ENCODE data around the gene TMSB4X. TPM values are rescaled to one million over a fixed set of nuclear protein-coding genes. Genes with fewer than 3 reads are reported as not detected.
A peak's percentile ranks its signal among the peaks of the same experiment; 100 is the strongest.

TMSB4X gene
- polyA plus RNA-seq, 1 donor (not counting 4 experiments of a cell fraction or from before 2014, with no cell fraction given): 2,500 TPM

- TF ChIP-seq EZH2 (IDR thresholded peaks at IDR 0.05; ENCODE audit: low read length): no peak
- TF ChIP-seq CTCF (optimal IDR thresholded peaks at IDR 0.05 in 1 of 3, IDR thresholded peaks at IDR 0.05 in 1 of 3, conservative IDR thresholded peaks at IDR 0.05 in 1 of 3; ENCODE audit: extremely low read depth in 1 of 3, insufficient read depth in 2 of 3, low read length in 3 of 3): no peak
- H3K4me1 ChIP-seq (ENCODE audit: control insufficient read depth, extremely low read depth, insufficient read depth, low read length): peaks cover 22% of the 10 kb centered on the region
- H3K27me3 ChIP-seq (ENCODE audit: control insufficient read depth, extremely low read depth, insufficient read depth, low read length): no peaks in the 10 kb centered on the region
- H3K9me3 ChIP-seq (ENCODE audit: control insufficient read depth, low read depth, low read length): no peaks in the 10 kb centered on the region
- H3K4me3 ChIP-seq (ENCODE audit: control insufficient read depth in 2 of 3, extremely low read depth in 1 of 3, insufficient read depth in 2 of 3, low read depth in 1 of 3, low read length in 3 of 3): no peak overlapping the region
- H3K9ac ChIP-seq (ENCODE audit: control insufficient read depth, extremely low read depth, insufficient read depth, low read length): peak overlapping the region; percentile 68
- H3K27ac ChIP-seq (ENCODE audit: control insufficient read depth, insufficient read depth, low read length): peak overlapping the region; percentile 92
- no peaks in the 10 kb centered on the region for H4K20me1 ChIP-seq (ENCODE audit: control insufficient read depth, extremely low read depth, insufficient read depth, low read length)
- no peak for FAIRE-seq
- no peaks in the 10 kb centered on the region for H3K79me2 ChIP-seq (ENCODE audit: control insufficient read depth, insufficient read depth, low read length)
- H3K4me2 ChIP-seq (ENCODE audit: control insufficient read depth, extremely low read depth, insufficient read depth, low read depth, low read length): peak overlapping the region; percentile 57
- peak overlapping the region; percentile 71 for H2AFZ ChIP-seq (ENCODE audit: control insufficient read depth, low read length)
- H3K36me3 ChIP-seq (ENCODE audit: control insufficient read depth in 2 of 2, extremely low read depth in 1 of 2, insufficient read depth in 2 of 2, low read length in 2 of 2): no peaks in the 10 kb centered on the region
- DNase-seq (ENCODE audit: low read depth, low spot score): no peak
- no peaks in the 10 kb centered on the region for H3K9me1 ChIP-seq (ENCODE audit: control insufficient read depth, extremely low read depth, insufficient read depth, low read length)
- dilution Hi-C loops (cut with MboI; ENCODE audit: extremely low pct_ligation_motif_present, low sequenced_read_pairs): no loop called here
Measured at GRCh38 chrX:12955882-12956703, 18.8 kb upstream of the TMSB4X start.

DNA sequence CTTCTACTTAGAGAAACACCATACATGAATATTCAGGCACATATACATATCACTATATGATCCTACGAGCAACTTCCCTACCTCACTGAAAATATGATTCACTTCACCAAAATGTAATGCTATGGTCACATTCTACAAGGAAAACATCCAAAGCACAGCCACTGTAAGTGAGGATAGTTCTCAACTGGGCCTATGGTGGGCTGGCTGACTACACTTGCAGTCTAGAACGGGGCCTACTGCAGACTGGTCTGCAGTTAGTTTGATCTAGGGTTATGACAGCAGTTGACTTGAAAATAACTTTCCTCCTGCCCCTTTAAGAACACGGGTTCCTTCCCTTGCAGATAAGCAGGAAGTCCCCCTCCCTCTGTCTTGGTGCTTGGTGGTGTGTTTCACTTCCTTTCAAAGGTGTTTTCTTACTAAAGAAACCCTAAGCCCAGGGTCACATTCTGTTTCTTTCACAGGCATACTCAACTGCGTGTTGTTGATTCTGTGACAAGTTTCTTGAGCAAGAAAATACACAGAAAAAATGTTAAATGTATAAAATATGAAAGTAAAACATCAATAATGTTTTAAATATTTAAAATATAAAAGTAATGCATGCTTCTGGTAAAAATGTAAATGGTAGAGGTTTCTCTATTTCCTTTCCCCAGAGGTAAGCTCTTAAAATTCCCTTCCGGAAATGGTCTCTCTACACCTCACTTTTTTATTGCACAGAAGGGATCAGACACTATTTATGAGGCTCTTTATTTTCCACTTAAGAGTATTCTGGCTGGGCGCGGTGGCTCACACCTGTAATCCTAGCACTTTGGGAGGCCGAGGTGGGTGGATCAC is 18.0 kb upstream of the TMSB4X start:
- no peaks in the 10 kb centered on the region for H3K36me3 ChIP-seq (ENCODE audit: control insufficient read depth in 2 of 2, extremely low read depth in 1 of 2, insufficient read depth in 2 of 2, low read length in 2 of 2)
- no peaks in the 10 kb centered on the region for H3K9me1 ChIP-seq (ENCODE audit: control insufficient read depth, extremely low read depth, insufficient read depth, low read length)
- DNase-seq (ENCODE audit: low read depth, low spot score): no peak
- TF ChIP-seq EZH2 (IDR thresholded peaks at IDR 0.05; ENCODE audit: low read length) (no peak), CTCF (optimal IDR thresholded peaks at IDR 0.05 in 1 of 3, IDR thresholded peaks at IDR 0.05 in 1 of 3, conservative IDR thresholded peaks at IDR 0.05 in 1 of 3; ENCODE audit: extremely low read depth in 1 of 3, insufficient read depth in 2 of 3, low read length in 3 of 3) (no peak)
- H3K9ac ChIP-seq (ENCODE audit: control insufficient read depth, extremely low read depth, insufficient read depth, low read length): peak overlapping the region; percentile 68
- H3K27me3 ChIP-seq (ENCODE audit: control insufficient read depth, extremely low read depth, insufficient read depth, low read length): no peaks in the 10 kb centered on the region
- no peaks in the 10 kb centered on the region for H3K9me3 ChIP-seq (ENCODE audit: control insufficient read depth, low read depth, low read length)
- no peak overlapping the region for H3K4me3 ChIP-seq (ENCODE audit: control insufficient read depth in 2 of 3, extremely low read depth in 1 of 3, insufficient read depth in 2 of 3, low read depth in 1 of 3, low read length in 3 of 3)
- peaks cover 28% of the 10 kb centered on the region for H3K4me1 ChIP-seq (ENCODE audit: control insufficient read depth, extremely low read depth, insufficient read depth, low read length)
- no peaks in the 10 kb centered on the region for H3K79me2 ChIP-seq (ENCODE audit: control insufficient read depth, insufficient read depth, low read length)
- no peak for FAIRE-seq
- peak overlapping the region; percentile 71 for H2AFZ ChIP-seq (ENCODE audit: control insufficient read depth, low read length)
- peak overlapping the region; percentile 57 for H3K4me2 ChIP-seq (ENCODE audit: control insufficient read depth, extremely low read depth, insufficient read depth, low read depth, low read length)
- dilution Hi-C loops (cut with MboI; ENCODE audit: extremely low pct_ligation_motif_present, low sequenced_read_pairs): no loop called here
- H3K27ac ChIP-seq (ENCODE audit: control insufficient read depth, insufficient read depth, low read length): peak overlapping the region; percentile 92
- no peaks in the 10 kb centered on the region for H4K20me1 ChIP-seq (ENCODE audit: control insufficient read depth, extremely low read depth, insufficient read depth, low read length)
